Inflammatory macrophage (primary cell): ENCODE results near the gene POU2F3.

Experiments used
- DNase-seq, 2 donors: peaks; one replicate each; pipeline ENCODE4 v3.0.0-alpha.2; 2020 to 2022

Gene POU2F3

DNA sequence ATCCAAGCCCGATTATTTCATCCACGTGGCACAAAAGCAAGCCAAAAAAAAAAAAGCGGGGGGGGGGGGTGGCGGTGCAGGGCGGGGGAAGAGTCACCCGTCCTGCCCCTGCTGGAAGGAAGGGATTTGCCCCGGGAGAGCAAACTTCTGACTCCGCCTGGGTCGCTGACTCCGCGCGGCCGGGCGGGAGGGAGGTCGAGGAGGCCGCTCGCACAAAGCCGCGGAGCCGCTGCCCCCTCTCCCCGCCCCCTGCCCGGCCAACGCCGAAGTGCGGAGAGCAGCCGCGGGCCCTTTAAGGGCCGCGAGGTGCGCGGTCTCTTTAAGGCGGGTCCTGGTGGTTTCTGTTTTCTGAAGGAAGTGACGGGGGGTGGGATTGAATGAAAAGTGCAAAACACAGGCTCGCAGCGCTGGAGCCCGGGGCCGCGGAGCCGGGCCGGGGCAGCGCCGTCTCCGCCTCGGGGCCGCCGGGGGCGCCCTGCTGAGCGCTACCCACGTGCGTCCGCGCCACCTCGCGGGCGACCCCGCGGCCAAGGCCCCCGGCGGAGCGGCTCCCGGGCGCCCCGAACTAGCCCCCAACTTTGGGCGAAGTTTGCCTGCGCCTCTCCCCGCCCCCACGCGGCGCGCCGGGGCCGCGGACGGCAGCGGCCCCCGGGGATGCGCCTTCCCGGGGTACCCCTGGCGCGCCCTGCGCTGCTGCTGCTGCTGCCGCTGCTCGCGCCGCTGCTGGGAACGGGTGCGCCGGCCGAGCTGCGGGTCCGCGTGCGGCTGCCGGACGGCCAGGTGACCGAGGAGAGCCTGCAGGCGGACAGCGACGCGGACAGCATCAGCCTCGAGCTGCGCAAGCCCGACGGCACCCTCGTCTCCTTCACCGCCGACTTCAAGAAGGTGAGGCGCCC, 29.1 kb upstream of the POU2F3 start, which contains the start of gene OAF:
TSS of gene OAF (plus strand) at position 407 of the 896 bp plus-strand sequence. CDS start at position 655, 248 bp downstream.
- peak; percentile 47 to 49 for DNase-seq

DNA sequence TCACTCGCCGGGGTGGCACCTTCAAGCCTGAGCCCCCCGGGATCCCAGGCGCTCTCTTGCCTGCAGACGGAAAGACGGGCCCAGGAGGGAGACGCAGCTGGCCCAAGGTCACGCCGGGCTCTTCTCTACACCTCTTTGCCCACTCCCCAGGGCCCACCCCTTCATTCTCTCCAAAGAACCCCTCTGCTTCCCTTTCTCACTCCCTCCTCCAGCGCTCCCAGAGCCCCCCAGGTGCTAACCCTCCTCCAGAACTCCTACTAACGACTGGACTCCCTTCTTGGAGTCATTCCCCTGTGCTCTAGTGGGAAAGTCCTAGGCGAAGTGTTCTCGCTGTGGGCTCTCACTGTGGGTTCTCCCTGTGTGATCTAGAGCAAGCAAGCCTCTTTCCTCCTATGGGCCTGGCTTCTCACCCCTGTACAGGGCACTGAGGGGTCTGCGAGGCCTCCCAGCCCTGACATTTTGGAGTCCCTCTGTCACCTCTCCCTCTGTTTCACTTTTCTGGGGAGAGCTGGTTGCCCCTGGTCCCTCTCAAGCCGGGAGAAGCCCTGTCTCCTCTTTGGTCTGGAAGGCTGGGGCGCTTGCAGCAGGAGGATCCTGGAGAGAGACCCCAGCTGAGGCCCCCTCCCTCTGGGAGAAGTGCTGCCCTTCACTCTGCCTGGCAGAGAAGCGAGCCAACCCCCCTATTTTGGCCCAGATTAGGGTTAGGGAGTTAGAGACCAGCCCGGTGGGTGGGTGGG, 28.2 kb upstream of the POU2F3 start:
- DNase-seq: no peak

DNA sequence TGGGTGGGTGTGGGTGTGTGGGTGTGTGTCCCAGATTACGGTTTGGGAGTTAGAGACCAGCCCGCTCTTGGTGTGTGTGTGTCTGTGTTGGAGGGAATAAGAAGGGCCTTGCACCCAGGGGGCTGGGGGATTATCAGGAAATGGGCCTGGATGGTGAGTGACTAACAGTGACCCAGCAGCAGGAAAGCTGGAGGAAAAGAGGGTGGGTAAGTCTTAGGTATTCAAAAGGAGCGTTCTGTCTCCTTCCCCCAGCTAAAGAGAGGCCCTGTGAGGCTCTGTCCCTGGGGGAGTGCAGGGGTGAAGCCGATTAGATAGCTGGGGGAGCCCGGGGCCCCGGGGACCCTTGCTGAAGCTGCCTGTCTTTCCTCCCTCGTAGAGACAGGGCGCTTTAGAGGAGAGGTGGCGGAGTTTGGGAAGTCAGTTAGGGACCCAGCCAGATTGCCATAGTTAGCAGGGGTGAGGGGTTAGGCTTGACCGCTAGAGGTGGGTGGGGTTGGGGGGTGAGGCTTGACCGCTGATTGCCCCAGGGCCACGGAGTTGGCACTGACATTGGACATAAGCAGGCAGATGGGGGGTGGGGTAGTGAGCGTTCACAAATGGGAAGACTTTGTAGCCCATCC, 27.6 kb upstream of the POU2F3 start:
- no peak for DNase-seq

DNA sequence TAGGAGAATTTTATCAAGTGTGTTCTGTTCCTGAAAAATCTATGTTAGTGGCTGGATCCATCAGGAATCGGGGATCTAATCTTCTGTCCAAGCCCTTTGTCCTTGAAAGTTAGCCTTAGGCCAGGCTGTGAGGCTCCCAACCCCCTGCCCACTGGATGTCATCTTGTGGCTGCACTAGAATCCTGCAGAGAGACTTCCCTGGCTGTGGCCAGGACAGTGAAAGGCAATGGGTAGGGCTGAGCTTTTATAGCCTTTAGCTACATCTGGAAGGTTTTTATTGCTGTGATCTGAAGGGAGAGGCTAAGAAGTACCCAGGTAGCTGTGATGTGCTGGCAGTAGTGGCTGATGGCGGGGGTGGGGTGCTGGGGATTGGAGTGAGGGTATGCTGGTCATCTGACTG, 27.0 kb upstream of the POU2F3 start:
- no peak for DNase-seq

DNA sequence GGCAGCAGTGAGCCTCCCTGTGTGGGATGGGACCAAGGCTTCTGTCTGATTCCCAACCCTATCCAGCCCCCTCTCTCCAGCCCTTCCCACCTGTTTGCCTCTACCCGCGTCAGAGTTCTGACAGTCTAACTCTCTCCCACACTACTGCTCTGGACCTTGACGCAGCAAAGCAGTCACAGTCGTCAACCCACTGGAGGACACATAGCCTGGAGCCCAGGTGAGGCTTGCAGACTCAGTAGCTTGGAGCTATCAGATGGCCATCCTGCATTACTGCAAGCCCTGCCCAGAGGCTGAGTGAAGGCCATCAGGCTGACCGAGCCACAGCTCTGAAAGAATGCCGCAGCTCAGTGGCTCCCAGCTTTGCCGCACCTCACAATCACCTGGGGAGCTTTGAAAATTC, 25.4 kb upstream of the POU2F3 start:
- DNase-seq: no peak

DNA sequence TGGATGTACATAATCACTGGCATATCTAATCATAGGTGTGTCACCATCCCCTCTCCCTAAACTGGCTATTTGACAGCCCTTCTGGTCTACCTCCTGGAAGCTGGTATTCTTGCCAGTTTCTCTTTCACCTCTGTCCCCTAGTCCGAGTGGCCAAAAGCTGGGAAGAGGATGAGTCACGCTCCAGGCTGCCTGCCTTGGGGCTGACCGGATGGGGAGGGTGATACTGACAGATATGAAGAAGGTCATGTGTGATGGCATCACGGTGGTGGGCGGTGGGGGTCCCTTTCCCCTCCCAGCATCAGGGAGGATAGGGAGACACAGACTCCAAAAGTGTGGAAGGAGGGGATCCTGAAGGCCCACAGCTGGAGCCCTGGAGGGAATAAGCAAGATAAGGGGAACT, 24.3 kb upstream of the POU2F3 start:
- DNase-seq: no peak

DNA sequence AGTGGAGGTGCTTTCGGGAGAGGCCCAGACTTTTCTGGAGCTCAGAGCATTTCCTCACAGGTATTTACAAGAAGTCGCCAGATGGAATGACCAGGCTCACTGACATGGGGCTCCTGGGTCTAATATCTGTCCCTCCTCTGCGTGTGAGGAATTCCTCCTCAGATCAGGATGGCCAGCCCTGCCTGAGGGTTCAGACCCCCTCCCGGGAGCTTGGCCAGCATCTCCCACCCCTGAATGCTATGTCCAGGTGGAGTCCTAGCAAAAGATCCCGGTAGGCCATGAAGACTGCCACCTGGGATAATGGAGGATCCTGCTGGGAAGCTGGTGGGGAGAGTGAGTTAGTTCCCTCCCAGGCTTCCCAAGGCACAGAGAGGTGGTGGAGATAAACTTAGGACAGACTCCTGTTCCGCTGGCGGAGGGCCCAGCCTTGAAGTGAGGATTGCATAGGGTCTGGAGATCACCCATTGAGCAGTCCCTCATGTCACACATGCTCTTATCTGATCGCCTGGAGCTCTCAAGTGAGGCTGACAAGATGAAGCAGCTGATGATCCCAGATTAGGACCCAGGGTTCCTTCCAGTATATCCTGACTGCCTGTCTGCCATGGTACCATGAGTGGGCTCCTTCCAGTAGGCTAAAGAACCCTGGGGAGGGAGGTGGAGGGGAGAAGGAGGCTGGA, 23.4 kb upstream of the POU2F3 start:
- no peak for DNase-seq

DNA sequence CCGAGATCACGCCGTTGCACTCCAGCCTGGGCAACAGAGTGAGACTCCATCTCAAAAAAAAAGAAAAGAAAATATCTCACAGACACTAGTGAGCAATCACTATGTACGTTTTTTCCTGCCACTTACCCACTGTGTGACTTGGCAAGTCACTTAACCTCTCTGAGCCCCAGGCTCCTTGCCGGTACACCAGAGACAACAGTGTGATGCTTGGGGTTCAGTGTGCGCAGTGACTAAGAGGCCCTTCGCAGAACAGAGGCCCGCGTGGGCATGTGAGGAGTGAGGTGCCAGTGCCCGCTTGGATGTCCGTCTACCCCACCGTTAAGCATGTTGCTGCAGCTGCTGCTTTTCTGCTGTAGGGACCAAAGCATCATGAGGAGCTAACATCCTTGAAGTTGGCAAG, 22.4 kb upstream of the POU2F3 start:
- DNase-seq: no peak

DNA sequence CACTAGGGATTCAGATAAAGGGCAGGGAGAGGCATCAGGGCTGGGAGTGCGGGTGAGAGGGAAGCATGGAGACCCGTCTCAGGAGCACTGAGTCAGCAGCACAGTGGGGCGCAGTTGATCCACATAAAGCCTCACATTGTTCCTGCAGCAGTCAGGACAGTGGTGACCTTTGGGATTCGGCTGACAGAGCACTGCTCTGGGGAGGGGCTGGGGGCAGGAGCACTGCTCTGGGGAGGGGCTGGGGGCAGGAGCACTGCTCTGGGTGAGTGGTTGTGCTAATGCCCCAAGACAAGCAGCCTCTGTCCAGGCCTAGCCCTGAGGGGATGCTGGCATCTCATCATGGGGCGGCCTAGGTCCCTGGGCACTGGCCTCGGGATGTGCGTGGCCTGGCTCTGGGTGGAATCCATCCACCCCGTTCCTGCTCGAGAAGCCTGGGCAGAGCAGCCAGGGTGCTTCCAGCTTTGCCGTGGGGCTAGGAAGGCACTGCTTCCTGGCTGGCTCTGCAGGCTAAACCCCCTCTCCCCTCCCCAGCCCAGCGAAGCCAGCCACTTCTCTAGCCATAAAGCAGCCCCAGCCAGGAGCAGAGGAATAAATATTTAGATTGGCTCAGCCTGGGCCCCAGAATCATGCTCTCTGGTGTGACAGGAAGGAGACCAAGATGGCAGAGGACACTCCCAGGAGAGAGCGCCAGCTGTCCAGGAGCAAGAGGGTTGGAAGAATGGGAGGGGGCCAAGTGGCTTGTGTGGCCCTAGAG, 21.8 kb upstream of the POU2F3 start:
- no peak for DNase-seq

DNA sequence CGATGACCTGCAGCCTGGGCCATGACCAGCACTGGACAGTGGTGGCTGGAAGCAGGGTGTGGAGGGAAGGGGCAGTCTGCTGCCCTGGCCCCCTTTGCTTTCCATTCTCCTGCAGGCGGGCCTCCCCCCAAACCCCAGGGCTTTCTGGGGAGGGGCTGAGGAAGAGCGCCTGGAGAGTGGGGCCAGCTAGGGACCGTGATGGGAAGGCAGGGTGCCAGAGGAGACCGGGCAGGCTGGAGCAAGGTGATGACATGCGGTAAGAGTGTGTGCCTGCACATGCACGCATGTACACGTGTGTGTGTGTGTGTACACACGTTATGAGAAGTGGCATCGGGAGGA, 21.3 kb upstream of the POU2F3 start:
- DNase-seq: no peak

DNA sequence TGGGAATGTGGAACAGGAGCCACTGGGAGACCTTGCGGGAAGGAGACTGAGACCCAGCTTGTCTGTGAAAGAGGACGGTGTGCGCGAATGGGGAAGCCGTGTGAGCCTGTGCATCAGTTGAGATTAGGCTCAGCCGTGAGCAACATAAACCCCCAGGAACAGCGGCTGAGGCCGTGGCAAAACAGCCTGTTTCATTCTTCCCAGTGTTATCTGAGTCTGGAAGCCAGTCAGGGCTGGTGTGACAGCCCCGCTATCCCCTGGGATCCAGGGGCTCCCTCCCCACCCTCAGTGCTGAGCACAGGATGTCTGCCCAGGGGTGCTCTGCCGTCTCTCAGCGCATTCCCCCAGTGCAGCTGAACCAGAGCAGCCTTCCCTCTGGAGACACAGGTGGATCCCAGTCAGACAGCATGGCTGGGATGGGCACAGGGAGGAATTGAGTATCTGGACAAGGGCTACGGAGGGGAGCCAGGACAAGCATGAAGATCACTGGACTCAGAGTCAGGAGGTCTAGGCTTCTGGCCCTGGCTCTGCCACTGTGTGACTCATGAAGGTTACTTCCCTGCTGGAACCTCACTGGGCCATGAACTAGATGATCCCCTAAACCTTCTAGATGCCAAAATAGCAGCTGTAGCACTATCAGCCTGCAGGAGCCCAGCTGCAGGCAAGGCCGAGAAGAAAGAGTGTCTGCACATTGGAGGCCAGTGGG, 20.6 kb upstream of the POU2F3 start:
- peak in 1 of 2 donors; percentile 55 for DNase-seq

DNA sequence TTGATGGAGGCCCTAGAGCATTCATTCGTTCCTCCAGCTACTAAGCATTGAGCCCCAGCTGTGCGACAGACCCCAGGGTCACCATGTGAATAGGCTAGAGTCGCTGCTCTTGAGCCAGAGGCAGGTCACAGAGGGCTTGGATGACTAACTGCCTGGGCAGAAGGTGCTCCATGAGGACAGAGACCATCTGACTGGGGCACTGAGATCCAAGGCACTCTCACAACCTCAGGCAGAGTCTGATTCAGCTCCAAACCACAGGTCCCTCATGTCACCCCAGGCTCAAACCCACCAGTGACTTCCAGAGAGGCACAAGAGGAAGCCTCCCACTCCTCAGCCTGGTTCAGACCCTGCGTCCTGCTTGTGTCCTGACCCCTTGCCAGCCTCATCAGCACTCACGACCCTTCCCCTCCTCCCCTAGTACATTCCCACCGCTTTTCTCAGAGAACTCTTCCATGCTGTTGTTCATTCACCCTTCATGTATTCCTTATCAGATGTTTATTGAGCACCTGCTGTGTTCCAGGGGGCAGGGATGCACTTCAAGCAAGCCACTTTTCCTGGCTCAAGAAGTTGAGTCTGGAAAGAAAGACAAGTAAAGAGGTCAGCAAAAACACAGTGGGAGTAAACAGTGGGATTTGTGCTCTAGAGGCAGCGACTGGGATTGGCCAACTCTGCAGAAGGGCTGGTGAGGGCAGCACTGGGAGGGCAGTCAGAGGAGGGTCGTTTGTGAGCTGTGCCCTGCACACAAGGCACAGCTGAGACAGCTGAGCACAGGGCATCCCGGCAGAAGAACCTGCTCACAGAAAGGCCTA, 19.8 kb upstream of the POU2F3 start:
- peak in 1 of 2 donors; percentile 37 for DNase-seq

DNA sequence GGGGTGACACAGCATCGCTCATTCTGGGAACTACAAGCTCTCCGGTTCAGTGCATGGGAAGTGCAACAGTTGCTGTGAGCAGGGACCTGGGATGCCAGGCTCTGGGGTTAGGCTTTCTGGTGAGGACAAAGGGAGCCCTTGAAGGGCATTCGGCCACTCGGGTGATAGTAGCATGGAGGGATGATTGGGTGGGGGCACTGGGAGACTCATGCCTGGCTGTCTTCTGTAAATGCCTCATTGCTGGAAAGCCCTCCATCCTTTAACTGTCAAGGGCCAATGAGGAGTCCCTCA, 19.2 kb upstream of the POU2F3 start:
- no peak for DNase-seq

DNA sequence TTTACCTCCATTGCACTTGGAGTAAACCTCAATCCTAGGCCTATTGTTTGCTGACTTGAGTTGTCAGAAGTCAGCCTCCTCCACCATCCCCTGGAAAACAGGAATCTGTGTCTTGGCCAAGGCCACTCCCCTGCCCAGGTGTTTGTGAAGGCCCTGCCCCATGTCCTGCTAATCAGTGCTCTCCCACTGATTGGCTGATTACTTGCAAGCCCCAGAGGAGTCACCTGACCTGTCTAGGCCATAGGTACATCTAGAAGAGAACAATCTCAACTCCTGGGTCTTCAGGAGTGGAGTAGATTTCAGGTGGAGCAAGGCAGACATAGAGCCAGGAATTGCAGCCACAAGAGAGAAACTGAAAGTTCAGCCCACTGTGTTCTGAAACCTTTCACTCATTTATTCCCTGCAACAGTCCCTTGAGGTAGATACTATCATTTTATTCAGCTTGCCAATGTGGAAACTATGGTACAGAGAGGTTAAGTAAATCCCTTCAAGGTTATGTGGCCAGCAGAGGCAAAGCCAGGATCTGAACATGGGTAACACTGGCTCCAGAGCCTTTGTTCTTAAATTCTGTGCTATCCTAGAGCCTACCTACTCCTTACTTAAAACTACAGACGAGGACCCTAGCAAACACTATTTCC, 18.7 kb upstream of the POU2F3 start:
- DNase-seq: no peak

DNA sequence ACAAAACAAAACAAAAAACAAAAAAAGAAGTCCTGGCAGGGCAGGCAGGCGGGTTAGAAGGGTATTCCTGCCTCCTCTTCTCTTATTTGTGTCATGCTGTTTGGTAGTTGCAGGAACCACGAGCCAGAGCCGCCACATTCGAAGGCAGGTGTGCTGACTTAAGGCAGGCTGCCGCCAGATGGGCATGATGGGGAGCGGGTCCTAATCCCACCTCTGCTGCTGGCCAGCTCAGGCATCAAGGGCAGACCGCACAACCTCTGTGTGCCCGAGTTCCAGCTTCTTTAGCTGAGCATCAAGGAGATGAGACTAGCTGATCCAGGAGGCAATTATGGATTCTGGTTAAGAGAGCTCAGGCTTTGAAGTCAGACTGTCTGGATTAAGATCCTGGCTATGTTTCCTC, 17.0 kb upstream of the POU2F3 start:
- DNase-seq: no peak

DNA sequence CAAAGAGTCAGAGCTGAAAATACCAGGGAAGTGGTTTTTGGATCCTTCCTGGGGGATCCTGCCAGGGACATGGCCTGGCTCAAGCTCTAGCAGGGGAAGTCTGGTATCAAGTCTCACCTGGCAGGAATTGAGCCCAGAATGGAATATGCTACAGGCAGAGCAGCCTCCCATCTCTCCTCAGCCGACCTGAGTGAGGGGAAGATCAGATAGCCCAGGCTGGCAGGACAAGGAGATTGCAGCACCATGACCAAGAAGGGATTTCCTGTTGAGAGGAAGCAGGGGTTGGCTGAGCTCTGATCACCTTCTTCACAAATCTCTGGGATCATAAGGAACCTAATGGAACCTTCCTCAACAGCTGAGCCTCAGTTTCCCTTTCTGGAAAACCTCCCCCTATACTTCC, 16.1 kb upstream of the POU2F3 start:
- no peak for DNase-seq

DNA sequence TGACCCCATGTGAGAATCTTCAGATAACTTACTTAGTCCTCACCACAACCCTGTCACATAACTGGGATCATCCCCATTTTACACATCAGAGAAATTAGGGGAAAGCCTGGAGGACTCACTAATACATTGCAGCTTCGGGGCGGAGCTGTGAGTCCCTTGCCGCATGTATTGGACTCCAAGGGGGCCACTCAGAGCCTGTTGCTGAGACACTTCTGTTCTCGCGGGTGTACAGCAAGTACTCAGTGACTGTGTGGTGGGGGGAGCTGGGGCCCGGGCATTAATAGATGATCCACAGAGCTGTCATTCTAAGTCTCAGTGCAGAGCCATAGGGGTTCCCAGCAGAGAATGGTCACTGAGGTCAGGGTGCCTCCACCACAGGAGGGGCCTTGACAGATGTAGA, 15.6 kb upstream of the POU2F3 start:
- no peak for DNase-seq

DNA sequence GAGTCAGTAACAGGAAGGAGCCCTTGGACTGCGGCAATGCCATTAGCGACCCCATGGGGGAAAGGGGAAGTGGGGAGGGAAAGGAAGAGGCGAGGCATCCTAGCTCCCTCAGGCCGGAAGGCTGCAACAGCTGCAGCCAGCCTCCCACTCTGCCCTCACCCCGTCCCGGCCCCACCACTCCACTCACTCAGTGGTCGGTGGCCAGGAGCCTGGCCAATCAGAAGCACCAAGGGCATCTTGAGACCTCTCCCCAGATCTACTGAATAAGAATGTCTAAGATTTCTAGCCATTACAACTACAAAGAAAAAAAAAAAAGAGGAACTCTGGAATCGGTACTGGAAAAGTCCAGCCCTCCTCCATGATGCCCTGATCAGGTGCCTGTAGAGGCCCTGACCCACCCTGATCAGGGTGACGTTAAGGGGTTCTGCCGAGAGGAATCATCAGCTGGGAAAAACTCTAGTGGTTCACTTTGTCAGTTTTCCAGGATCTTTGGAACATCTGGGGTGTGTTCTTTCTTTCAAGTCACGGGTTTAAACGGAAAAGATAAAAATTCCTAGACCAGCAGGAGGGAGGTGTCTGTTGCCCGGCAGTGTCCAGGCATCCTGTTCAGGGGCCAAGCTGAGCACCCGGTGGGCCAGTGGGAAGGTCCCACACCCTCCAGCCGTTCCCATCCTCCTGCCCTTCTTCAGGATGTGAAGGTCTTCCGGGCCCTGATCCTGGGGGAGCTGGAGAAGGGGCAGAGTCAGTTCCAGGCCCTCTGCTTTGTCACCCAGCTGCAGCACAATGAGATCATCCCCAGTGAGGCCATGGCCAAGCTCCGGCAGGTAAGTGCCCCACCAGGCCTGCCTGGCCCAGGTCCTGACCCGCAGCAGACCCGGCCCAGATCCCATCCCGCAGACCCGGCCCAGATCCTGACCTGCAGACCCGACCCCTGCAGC, 14.7 kb upstream of the POU2F3 start:
- DNase-seq: peak; percentile 69 to 75

DNA sequence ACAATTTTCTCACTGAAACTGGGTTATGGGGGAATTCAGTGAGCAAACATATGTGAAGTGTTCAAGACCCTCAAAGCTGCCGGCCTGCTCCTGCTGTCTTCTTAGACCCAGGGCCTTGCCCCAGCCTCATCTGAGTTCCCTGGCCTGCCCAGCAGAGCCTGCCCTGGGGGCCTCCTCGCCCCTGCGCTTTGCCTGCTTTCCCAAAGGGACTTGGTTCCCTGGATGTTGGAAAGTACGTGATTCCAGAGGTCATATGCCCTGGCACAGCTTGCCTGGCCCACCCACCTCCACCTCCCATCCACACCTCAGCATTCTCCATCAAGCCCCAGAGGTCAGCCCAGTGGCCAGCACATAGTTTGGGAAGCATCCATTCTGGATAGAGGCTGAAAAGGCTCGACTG, 13.7 kb upstream of the POU2F3 start:
- DNase-seq: no peak
